H1 (cell line): ENCODE data around the gene SLC44A5. TPM values are rescaled to one million over a fixed set of nuclear protein-coding genes. Genes with fewer than 3 reads are reported as not detected.

Experiments used
- CTCF ChIA-PET: fragments of 300-600 bp; sonication (Branson Sonifier 250); formaldehyde crosslinking; loops from one replicate; lab custom pipeline; 2021; ENCODE audit not compliant: partially characterized antibody; lab: Charles Lee
- POLR2A ChIA-PET: fragments of 300-600 bp; sonication (Branson Sonifier 250); formaldehyde crosslinking; loops from one replicate; lab custom pipeline; 2021; ENCODE audit warnings: inconsistent platforms; ENCODE audit not compliant: partially characterized antibody; lab: Charles Lee
- DNase-seq, 2 experiments: peaks; one replicate each; pipeline versions ENCODE4 v3.0.0 to v3.0.0-alpha.2; 2010 to 2022; ENCODE audit warnings: low spot score in 2 of 2, low read depth in 1 of 2, mixed read lengths in 1 of 2
- FAIRE-seq: peaks from 2 replicates; lab custom pipeline; 2011; peaks lifted over from hg19 to GRCh38; lab: Jason Lieb, UNC
- H2AFZ ChIP-seq: 2 replicates; pipeline ENCODE4 v1.8.1; 2012; ENCODE audit warnings: low read length, inconsistent platforms
- H2AK5ac ChIP-seq: 2 replicates; pipeline ENCODE4 v1.6.1; 2013; ENCODE audit warnings: low read depth, low read length
- H2BK120ac ChIP-seq: replicated peaks from 2 replicates; pipeline ENCODE3; 2013; ENCODE audit warnings: low read depth, low read length, inconsistent platforms
- H2BK12ac ChIP-seq: 2 replicates; pipeline ENCODE4 v1.6.1; 2013; ENCODE audit warnings: low read depth, low read length
- H2BK15ac ChIP-seq: 2 replicates; pipeline ENCODE4 v1.6.1; 2013; ENCODE audit warnings: low read length
- H2BK20ac ChIP-seq: 2 replicates; pipeline ENCODE4 v1.6.1; 2013; ENCODE audit warnings: low read length
- H2BK5ac ChIP-seq: 2 replicates; pipeline ENCODE4 v1.6.1; 2013; ENCODE audit warnings: low read depth, low read length
- H3K14ac ChIP-seq: 2 replicates; pipeline ENCODE4 v1.6.1; 2013; ENCODE audit warnings: inconsistent platforms; ENCODE audit not compliant: insufficient read length
- H3K18ac ChIP-seq: 2 replicates; pipeline ENCODE4 v1.6.1; 2013; ENCODE audit warnings: low read length; ENCODE audit errors: extremely low read depth
- H3K23ac ChIP-seq: 2 replicates; pipeline ENCODE4 v1.6.1; 2013; ENCODE audit warnings: inconsistent platforms; ENCODE audit not compliant: insufficient read length
- H3K23me2 ChIP-seq: 2 replicates; pipeline ENCODE4 v1.6.1; 2013; ENCODE audit warnings: low read depth, low read length
- H3K27ac ChIP-seq: 2 replicates; pipeline ENCODE4 v1.6.1; 2011; ENCODE audit warnings: low read depth, low read length, inconsistent platforms
- H3K27me3 ChIP-seq, 4 experiments: replicated peaks in 1 of 4; 1 replicate in 1 of 4; 2 replicates in 3 of 4; pipeline versions ENCODE4 v1.6.1 to v1.8.1; 2011 to 2013; ENCODE audit warnings: low read length in 3 of 4, mild to moderate bottlenecking in 3 of 4, inconsistent platforms in 2 of 4, mixed read lengths in 2 of 4, moderate library complexity in 1 of 4; ENCODE audit not compliant: control insufficient read depth in 3 of 4, insufficient read depth in 3 of 4; ENCODE audit errors: extremely low read depth in 1 of 4
- H3K36me3 ChIP-seq, 4 experiments: 2 replicates each; pipeline versions ENCODE4 v1.6.1 to v1.8.1; 2011 to 2013; ENCODE audit warnings: mild to moderate bottlenecking in 4 of 4, low read length in 3 of 4, moderate library complexity in 2 of 4, control low read depth in 1 of 4, inconsistent platforms in 1 of 4; ENCODE audit not compliant: insufficient read depth in 4 of 4, control insufficient read depth in 2 of 4
- H3K4ac ChIP-seq: replicated peaks from 2 replicates; pipeline ENCODE3; 2013; ENCODE audit warnings: low read length, low read depth, mixed read lengths, inconsistent platforms; ENCODE audit not compliant: insufficient read length
- H3K4me1 ChIP-seq, 4 experiments: replicated peaks in 1 of 4; 1 replicate in 1 of 4; 2 replicates in 3 of 4; pipeline versions ENCODE4 v1.6.1 to v1.8.1; 2011 to 2013; ENCODE audit warnings: low read length in 3 of 4, inconsistent platforms in 2 of 4, mixed read lengths in 1 of 4; ENCODE audit not compliant: insufficient read depth in 4 of 4, control insufficient read depth in 3 of 4
- H3K4me2 ChIP-seq, 2 experiments: 2 replicates each; pipeline versions ENCODE4 v1.6.1 to v1.8.1; 2011 to 2013; ENCODE audit warnings: low read depth in 2 of 2, low read length in 2 of 2, control low read depth in 1 of 2, inconsistent platforms in 1 of 2, mild to moderate bottlenecking in 1 of 2; ENCODE audit not compliant: insufficient read depth in 1 of 2
- H3K4me3 ChIP-seq, 4 experiments: fragments of 200-600, 300-600 bp in 1 of 4; sonication (generic), shearing (Covaris generic), sonication (Bioruptor Twin) in 1 of 4; 2 replicates each; pipeline versions ENCODE4 v1.5.1 to v1.8.1; 2011 to 2016; ENCODE audit warnings: low read length in 4 of 4, low read depth in 3 of 4, control low read depth in 2 of 4, inconsistent platforms in 2 of 4, mild to moderate bottlenecking in 2 of 4, mixed read lengths in 1 of 4, moderate library complexity in 1 of 4; ENCODE audit not compliant: insufficient read depth in 2 of 4; ENCODE audit errors: extremely low read depth in 1 of 4
- H3K56ac ChIP-seq: replicated peaks from 2 replicates; pipeline ENCODE3; 2013; ENCODE audit warnings: low read depth, mild to moderate bottlenecking, mixed read lengths, low read length, inconsistent platforms; ENCODE audit not compliant: insufficient read length
- H3K79me1 ChIP-seq: 2 replicates; pipeline ENCODE4 v1.6.1; 2013; ENCODE audit warnings: low read depth, low read length, control low read depth
- H3K79me2 ChIP-seq, 2 experiments: 2 replicates each; pipeline versions ENCODE4 v1.6.1 to v1.8.1; 2012 to 2013; ENCODE audit warnings: low read length in 2 of 2, mild to moderate bottlenecking in 2 of 2, inconsistent platforms in 1 of 2; ENCODE audit not compliant: insufficient read depth in 2 of 2, control insufficient read depth in 1 of 2
- H3K9ac ChIP-seq, 4 experiments: replicated peaks in 1 of 4; 1 replicate in 1 of 4; 2 replicates in 3 of 4; pipeline versions ENCODE4 v1.6.1 to v1.8.1; 2011 to 2013; ENCODE audit warnings: low read depth in 3 of 4, low read length in 3 of 4, control low read depth in 2 of 4, mild to moderate bottlenecking in 2 of 4, moderate library complexity in 2 of 4, inconsistent platforms in 1 of 4; ENCODE audit errors: extremely low read depth in 1 of 4
- H3K9me3 ChIP-seq, 2 experiments: 2 replicates each; pipeline versions ENCODE4 v1.6.1 to v1.8.1; 2012 to 2013; ENCODE audit warnings: mild to moderate bottlenecking in 2 of 2, moderate library complexity in 2 of 2, control low read depth in 1 of 2, inconsistent platforms in 1 of 2, low read depth in 1 of 2, low read length in 1 of 2, mixed read lengths in 1 of 2; ENCODE audit not compliant: insufficient read depth in 2 of 2
- H4K20me1 ChIP-seq, 2 experiments: replicated peaks in 1 of 2; 2 replicates each; pipeline versions ENCODE3 to v1.8.1; 2011 to 2013; ENCODE audit warnings: inconsistent platforms in 2 of 2, low read length in 2 of 2, mild to moderate bottlenecking in 1 of 2; ENCODE audit not compliant: insufficient read depth in 2 of 2, control insufficient read depth in 1 of 2
- H4K5ac ChIP-seq: 2 replicates; pipeline ENCODE4 v1.6.1; 2013; ENCODE audit warnings: low read length, low read depth, mixed read lengths, inconsistent platforms; ENCODE audit not compliant: insufficient read length
- H4K8ac ChIP-seq: 2 replicates; pipeline ENCODE4 v1.8.0; 2013; ENCODE audit warnings: mild to moderate bottlenecking, moderate library complexity, low read length, inconsistent platforms; ENCODE audit not compliant: insufficient read depth; ENCODE audit errors: extremely low read depth
- H4K91ac ChIP-seq: replicated peaks from 2 replicates; pipeline ENCODE3; 2013; ENCODE audit warnings: low read length, mixed read lengths, inconsistent platforms; ENCODE audit not compliant: insufficient read length
- CEBPB ChIP-seq: IDR thresholded peaks from 2 replicates; pipeline ENCODE4 v1.6.1; 2012; ENCODE audit warnings: low read depth, low read length
- CTBP2 ChIP-seq: IDR thresholded peaks from 2 replicates; pipeline ENCODE4 v1.7.0; 2011; ENCODE audit warnings: borderline replicate concordance, mild to moderate bottlenecking, moderate library complexity, mixed read lengths, low read length; ENCODE audit not compliant: insufficient read depth, insufficient read length
- E2F6 ChIP-seq: IDR thresholded peaks from 2 replicates; pipeline ENCODE4 v1.6.1; 2012; ENCODE audit warnings: inconsistent platforms
- EGR1 ChIP-seq: IDR thresholded peaks from 2 replicates; pipeline ENCODE4 v1.6.1; 2011; ENCODE audit warnings: low read depth, low read length, borderline replicate concordance
- EZH2 ChIP-seq: fragments of 200-600 bp; sonication (generic); IDR thresholded peaks from 2 replicates; pipeline ENCODE4 v1.7.1; 2012; ENCODE audit warnings: low read depth, mild to moderate bottlenecking, moderate library complexity, low read length, inconsistent platforms; ENCODE audit not compliant: severe bottlenecking
- KDM1A ChIP-seq: fragments of 200-600, 300-600 bp; sonication (generic); IDR thresholded peaks from 2 replicates; pipeline ENCODE4 v1.7.1; 2016; ENCODE audit warnings: mild to moderate bottlenecking, low read length, borderline replicate concordance
- RAD21 ChIP-seq, 2 experiments: IDR thresholded peaks in 1 of 2; conservative IDR thresholded peaks in 1 of 2; 2 replicates each; pipeline ENCODE4 v1.6.1; 2011; ENCODE audit warnings: low read depth in 2 of 2, low read length in 2 of 2, improper control_type of control experiment in 1 of 2, inconsistent platforms in 1 of 2, mild to moderate bottlenecking in 1 of 2, moderate library complexity in 1 of 2
- RFX5 ChIP-seq: IDR thresholded peaks from 2 replicates; pipeline ENCODE4 v1.6.1; 2011; ENCODE audit warnings: low read depth, low read length, improper control_type of control experiment, borderline replicate concordance
- SP4 ChIP-seq: IDR thresholded peaks from 2 replicates; pipeline ENCODE4 v1.6.1; 2012; ENCODE audit warnings: low read length, inconsistent platforms
- YY1 ChIP-seq: IDR thresholded peaks from 2 replicates; pipeline ENCODE4 v1.6.1; 2011; ENCODE audit warnings: low read depth, mild to moderate bottlenecking, low read length
- ZNF274 ChIP-seq: IDR thresholded peaks from 2 replicates; pipeline ENCODE4 v1.7.0; 2012; ENCODE audit warnings: low read length, borderline replicate concordance; ENCODE audit errors: extremely low read depth
- WGBS, 2 experiments: shearing (Covaris generic) in 1 of 2; methylation state at CpG; one replicate each; pipeline versions ENCODE4 v1.1.6 to v1.1.7; 2013 to 2015; ENCODE audit warnings: low lambda C conversion rate in 2 of 2, mixed read lengths in 2 of 2, inconsistent platforms in 1 of 2, low coverage in 1 of 2, missing lambda C conversion rate in 1 of 2; ENCODE audit not compliant: insufficient replicate concordance in 2 of 2, insufficient coverage in 1 of 2, insufficient read length in 1 of 2; ENCODE audit errors: extremely low coverage in 1 of 2, missing lambda C conversion rate in 1 of 2; 5-methylcytosine and 5-hydroxymethylcytosine counted together
- polyA plus RNA-seq, 7 experiments: library from polyadenylated mRNA; depleted of rRNA in 3 of 7; stranded (reverse) in 5 of 7; unstranded in 2 of 7; fragments of >200 nt in 5 of 7; fragments of 200-250 nt in 2 of 7; gene quantifications; 1 replicate in 5 of 7; 2 replicates in 1 of 7; 4 replicates in 1 of 7; pipeline versions ENCODE4 v1.2.1 to v1.2.3, GENCODE V29; 2011 to 2013; ENCODE audit warnings: missing spikeins in 2 of 7, mixed read lengths in 2 of 7
- total RNA-seq: library from RNA; stranded (reverse); fragmentation: NEBNext Ultra II Directional; extraction: Animal tissue kit (Norgen Biotek cat#: 25700); gene quantifications from 2 replicates; pipeline ENCODE4 v1.2.1, GENCODE V29; 2021

The SLC44A5 gene
- total and polyA plus RNA-seq, 2 of the 8 experiments (the other 6 are each of a cell fraction or from before 2014, with no cell fraction given): 1.8 to 3.3 TPM

GRCh38 chr1:75396745-75397144 is 214.2 kb downstream of the SLC44A5 start:
- H3K36me3 ChIP-seq: no peaks in the 10 kb centered on the region
- H2AFZ ChIP-seq: no peak overlapping the region
- WGBS, 2 experiments: 73% methylated on average over 1 of the region's 1 CpG; no CpG with 5 or more reads in 1 of the 2 experiments
- no peaks in the 10 kb centered on the region for H3K4me1 ChIP-seq
- no peak overlapping the region for H3K4ac ChIP-seq
- H3K18ac ChIP-seq: no peak overlapping the region
- no peaks in the 10 kb centered on the region for H3K79me2 ChIP-seq
- no peak for DNase-seq
- H2BK12ac ChIP-seq: no peak overlapping the region
- no peak overlapping the region for H4K5ac ChIP-seq
- H3K56ac ChIP-seq: no peak overlapping the region
- no peak overlapping the region for H3K4me3 ChIP-seq
- CTCF ChIA-PET: no interaction called here
- TF ChIP-seq CEBPB (no peak), CTBP2 (no peak), YY1 (no peak), EZH2 (no peak), RFX5 (no peak), SP4 (no peak), RAD21 (IDR thresholded peaks at IDR 0.05 in 1 of 2, conservative IDR thresholded peaks at IDR 0.05 in 1 of 2; ENCODE audit: low read depth in 2 of 2, low read length in 2 of 2) (no peak), ZNF274 (no peak), E2F6 (no peak), EGR1 (no peak), KDM1A (no peak)
- TF ChIP-seq, all 59 proteins: peak for 0
- H3K9ac ChIP-seq: no peak overlapping the region
- no peak overlapping the region for H2AK5ac ChIP-seq
- no peaks in the 10 kb centered on the region for H3K9me3 ChIP-seq
- H2BK120ac ChIP-seq: no peak overlapping the region
- POLR2A ChIA-PET: no interaction called here
- no peaks in the 10 kb centered on the region for H3K23me2 ChIP-seq
- H2BK20ac ChIP-seq: no peak overlapping the region
- FAIRE-seq: no peak
- no peaks in the 10 kb centered on the region for H4K20me1 ChIP-seq
- no peaks in the 10 kb centered on the region for H3K79me1 ChIP-seq
- no peaks in the 10 kb centered on the region for H3K27me3 ChIP-seq
- no peak overlapping the region for H3K23ac ChIP-seq
- no peak overlapping the region for H4K91ac ChIP-seq
- no peak overlapping the region for H3K27ac ChIP-seq
- H4K8ac ChIP-seq: no peak overlapping the region
- no peak overlapping the region for H3K14ac ChIP-seq
- H2BK5ac ChIP-seq: no peak overlapping the region
- no peak overlapping the region for H3K4me2 ChIP-seq
- no peak overlapping the region for H2BK15ac ChIP-seq
